Stimulated activated effector memory CD8-positive, alpha-beta T cell treated with anti-CD3 and anti-CD28 coated beads, Interleukin-12 subunit alpha, Interleukin-12 subunit beta, amount 100 ng/mL, for 72 hours (primary cell): Measurements from ENCODE around the gene SYPL2.
"Not testable (repeated sequence)": the region's sequence is repeated elsewhere in the genome, so short reads cannot be mapped to it uniquely, and the experiment has no call there.

ENCODE experiments used
- ATAC-seq: fragments of 150-1000 bp; cut with Tn5 transposase; 2 replicates; pipeline ENCODE4 v1.10.0; 2021
- DNase-seq, 2 donors: peaks; one replicate each; pipeline ENCODE4 v3.0.0; 2021 to 2022; ENCODE audit warnings: low spot score in 2 of 2
- H3K27ac Mint-ChIP-seq: one replicate; pipeline ENCODE4 v1.8.0; 2022; ENCODE audit warnings: mild to moderate bottlenecking, mixed read lengths
- H3K36me3 Mint-ChIP-seq: one replicate; pipeline ENCODE4 v1.8.0; 2022; ENCODE audit warnings: mild to moderate bottlenecking, mixed read lengths
- H3K4me1 Mint-ChIP-seq: one replicate; pipeline ENCODE4 v1.8.0; 2022; ENCODE audit warnings: mixed read lengths
- H3K4me3 Mint-ChIP-seq: one replicate; pipeline ENCODE4 v1.8.0; 2022; ENCODE audit warnings: mild to moderate bottlenecking, mixed read lengths
- H3K9me3 Mint-ChIP-seq: one replicate; pipeline ENCODE4 v1.8.0; 2022; ENCODE audit warnings: mixed read lengths

The SYPL2 gene

GRCh38 chr1:109466452-109467300, at the start of gene SYPL2:
TSS of gene SYPL2 (plus strand) at chr1:109466546. CDS start at chr1:109466844, 298 bp downstream.
- DNase-seq, result no peak
- no peaks in the 10 kb centered on the region for H3K9me3 Mint-ChIP-seq
- H3K27ac Mint-ChIP-seq, result no peak within 1 kb of the TSS
- ATAC-seq, result peak; percentile 58
- no peaks in the 10 kb centered on the region for H3K4me1 Mint-ChIP-seq
- H3K36me3 Mint-ChIP-seq, result no peaks in the 10 kb centered on the region
- peak within 1 kb of the TSS; percentile 43 for H3K4me3 Mint-ChIP-seq

GRCh38 chr1:109423498-109423897, 42.8 kb upstream of the SYPL2 start:
- H3K27ac Mint-ChIP-seq, result peak overlapping the region; percentile 98
- ATAC-seq, result no peak
- H3K36me3 Mint-ChIP-seq, result peaks cover 83% of the 10 kb centered on the region
- no peak for DNase-seq
- H3K4me1 Mint-ChIP-seq, result peaks cover 32% of the 10 kb centered on the region
- peak overlapping the region; percentile 89 for H3K4me3 Mint-ChIP-seq
- H3K9me3 Mint-ChIP-seq, result no peaks in the 10 kb centered on the region

GRCh38 chr1:109425391-109426280, 40.7 kb upstream of the SYPL2 start:
- no peaks in the 10 kb centered on the region for H3K9me3 Mint-ChIP-seq
- H3K4me1 Mint-ChIP-seq, result peaks cover 32% of the 10 kb centered on the region
- H3K36me3 Mint-ChIP-seq, result peaks cover 62% of the 10 kb centered on the region
- ATAC-seq (peak; percentile 69), DNase-seq (peak; percentile 52 to 86)
- peak overlapping the region; percentile 98 for H3K27ac Mint-ChIP-seq
- H3K4me3 Mint-ChIP-seq, result peak overlapping the region; percentile 89

GRCh38 chr1:109426281-109427170, 39.8 kb upstream of the SYPL2 start, which contains the start of gene PSMA5:
TSS of gene PSMA5 (minus strand) at chr1:109426448. CDS start at chr1:109426330, 118 bp downstream.
- ATAC-seq (peak; percentile 97), DNase-seq (peak; percentile 74 to 94)
- Mint-ChIP-seq H3K27ac (peak within 1 kb of the TSS; percentile 98), H3K9me3 (no peaks in the 10 kb centered on the region), H3K36me3 (peaks cover 53% of the 10 kb centered on the region), H3K4me3 (peak within 1 kb of the TSS; percentile 89), H3K4me1 (peaks cover 32% of the 10 kb centered on the region)

- peak overlapping the region; percentile 89 for H3K4me3 Mint-ChIP-seq
- H3K27ac Mint-ChIP-seq, result peak overlapping the region; percentile 98
- DNase-seq, result no peak
- ATAC-seq, result no peak
- H3K9me3 Mint-ChIP-seq, result no peaks in the 10 kb centered on the region
- H3K4me1 Mint-ChIP-seq, result peaks cover 28% of the 10 kb centered on the region
- peaks cover 47% of the 10 kb centered on the region for H3K36me3 Mint-ChIP-seq
These were observed 39.2 kb upstream of the SYPL2 start for GRCh38 chr1:109427171-109427467.

- H3K4me1 Mint-ChIP-seq, result peaks cover 2% of the 10 kb centered on the region
- H3K36me3 Mint-ChIP-seq, result no peaks in the 10 kb centered on the region
- H3K4me3 Mint-ChIP-seq, result no peak overlapping the region
- H3K27ac Mint-ChIP-seq, result no peak overlapping the region
- no peak for DNase-seq
- ATAC-seq, result no peak
- no peaks in the 10 kb centered on the region for H3K9me3 Mint-ChIP-seq
These were observed 34.0 kb upstream of the SYPL2 start for GRCh38 chr1:109432336-109432735.

GRCh38 chr1:109433322-109433721, 33.0 kb upstream of the SYPL2 start:
- DNase-seq (no peak), ATAC-seq (no peak)
- H3K36me3 Mint-ChIP-seq, result no peaks in the 10 kb centered on the region
- no peak overlapping the region for H3K4me3 Mint-ChIP-seq
- no peaks in the 10 kb centered on the region for H3K9me3 Mint-ChIP-seq
- H3K27ac Mint-ChIP-seq, result no peak overlapping the region
- H3K4me1 Mint-ChIP-seq, result no peaks in the 10 kb centered on the region

GRCh38 chr1:109434484-109434883, 31.9 kb upstream of the SYPL2 start:
- Mint-ChIP-seq H3K9me3 (no peaks in the 10 kb centered on the region), H3K36me3 (no peaks in the 10 kb centered on the region), H3K4me1 (no peaks in the 10 kb centered on the region), H3K27ac (no peak overlapping the region), H3K4me3 (no peak overlapping the region)
- no peak for DNase-seq
- ATAC-seq, result no peak

GRCh38 chr1:109438798-109439297, 27.5 kb upstream of the SYPL2 start:
- DNase-seq (no peak), ATAC-seq (peak; percentile 93)
- H3K4me1 Mint-ChIP-seq, result no peaks in the 10 kb centered on the region
- H3K36me3 Mint-ChIP-seq, result no peaks in the 10 kb centered on the region
- no peak overlapping the region for H3K4me3 Mint-ChIP-seq
- no peaks in the 10 kb centered on the region for H3K9me3 Mint-ChIP-seq
- H3K27ac Mint-ChIP-seq, result no peak overlapping the region

GRCh38 chr1:109441069-109441468, 25.3 kb upstream of the SYPL2 start:
- no peaks in the 10 kb centered on the region for H3K4me1 Mint-ChIP-seq
- no peak for ATAC-seq
- H3K9me3 Mint-ChIP-seq, result no peaks in the 10 kb centered on the region
- H3K27ac Mint-ChIP-seq, result no peak overlapping the region
- no peak for DNase-seq
- no peak overlapping the region for H3K4me3 Mint-ChIP-seq
- H3K36me3 Mint-ChIP-seq, result no peaks in the 10 kb centered on the region

GRCh38 chr1:109443476-109443875, 22.9 kb upstream of the SYPL2 start:
- H3K4me1 Mint-ChIP-seq, result no peaks in the 10 kb centered on the region
- H3K36me3 Mint-ChIP-seq, result no peaks in the 10 kb centered on the region
- no peak overlapping the region for H3K4me3 Mint-ChIP-seq
- DNase-seq (no peak), ATAC-seq (no peak)
- no peaks in the 10 kb centered on the region for H3K9me3 Mint-ChIP-seq
- H3K27ac Mint-ChIP-seq, result no peak overlapping the region

- DNase-seq, result no peak
- ATAC-seq, result no peak
- Mint-ChIP-seq H3K4me3 (no peak overlapping the region), H3K4me1 (no peaks in the 10 kb centered on the region), H3K36me3 (no peaks in the 10 kb centered on the region), H3K27ac (no peak overlapping the region), H3K9me3 (no peaks in the 10 kb centered on the region)
These were observed 22.0 kb upstream of the SYPL2 start for GRCh38 chr1:109444346-109444745.

- not testable (repeated sequence) for H3K4me1 Mint-ChIP-seq, H3K27ac Mint-ChIP-seq, H3K36me3 Mint-ChIP-seq, H3K9me3 Mint-ChIP-seq, ATAC-seq, DNase-seq, H3K4me3 Mint-ChIP-seq
These were observed 20.2 kb upstream of the SYPL2 start for GRCh38 chr1:109445949-109446695.

GRCh38 chr1:109447524-109447923, 18.8 kb upstream of the SYPL2 start:
- Mint-ChIP-seq H3K4me1 (no peaks in the 10 kb centered on the region), H3K36me3 (no peaks in the 10 kb centered on the region), H3K27ac (no peak overlapping the region), H3K4me3 (no peak overlapping the region), H3K9me3 (no peaks in the 10 kb centered on the region)
- DNase-seq (no peak), ATAC-seq (no peak)
